Mesendoderm (in vitro differentiated cells): ENCODE results near the gene CDH23.

Experiments used
- DNase-seq: peaks from one replicate; pipeline ENCODE4 v3.0.0; 2013
- H2AK5ac ChIP-seq: 2 replicates; pipeline ENCODE4 v1.6.1; 2013; ENCODE audit warnings: low read length, inconsistent platforms
- H2BK120ac ChIP-seq: 2 replicates; pipeline ENCODE4 v1.6.1; 2013; ENCODE audit warnings: low read depth, mild to moderate bottlenecking, low read length, moderate library complexity, mixed read lengths
- H2BK15ac ChIP-seq: replicated peaks from 2 replicates; pipeline ENCODE4 v1.6.1; 2013; ENCODE audit warnings: low read depth, mild to moderate bottlenecking, moderate library complexity
- H2BK5ac ChIP-seq: 2 replicates; pipeline ENCODE4 v1.6.1; 2013; ENCODE audit warnings: low read length, inconsistent platforms
- H3K18ac ChIP-seq: 2 replicates; pipeline ENCODE4 v1.6.1; 2013; ENCODE audit warnings: mild to moderate bottlenecking, low read length, mixed read lengths
- H3K23ac ChIP-seq: one replicate; pipeline ENCODE4 v1.6.1; 2013; ENCODE audit warnings: low read length
- H3K27ac ChIP-seq: 2 replicates; pipeline ENCODE4 v1.5.1; 2013; ENCODE audit warnings: low read depth, mild to moderate bottlenecking, inconsistent platforms, low read length, moderate library complexity
- H3K27me3 ChIP-seq: 2 replicates; pipeline ENCODE4 v1.6.1; 2013; ENCODE audit warnings: low read length, control low read depth, mild to moderate bottlenecking, inconsistent platforms; ENCODE audit not compliant: insufficient read depth, poor library complexity
- H3K36me3 ChIP-seq: 2 replicates; pipeline ENCODE4 v1.6.1; 2013; ENCODE audit warnings: low read length, inconsistent platforms; ENCODE audit not compliant: control insufficient read depth, insufficient read depth
- H3K4ac ChIP-seq: one replicate; pipeline ENCODE4 v1.6.1; 2013; ENCODE audit warnings: low read depth, mild to moderate bottlenecking, low read length, moderate library complexity
- H3K4me1 ChIP-seq: 2 replicates; pipeline ENCODE4 v1.6.1; 2013; ENCODE audit warnings: low read depth, low read length, inconsistent platforms; ENCODE audit not compliant: control insufficient read depth
- H3K4me2 ChIP-seq: 2 replicates; pipeline ENCODE4 v1.6.1; 2013; ENCODE audit warnings: low read length
- H3K4me3 ChIP-seq: 2 replicates; pipeline ENCODE4 v1.5.1; 2013; ENCODE audit warnings: mild to moderate bottlenecking, low read length
- H3K56ac ChIP-seq: one replicate; pipeline ENCODE4 v1.6.1; 2013; ENCODE audit warnings: low read length
- H3K79me1 ChIP-seq: 2 replicates; pipeline ENCODE4 v1.6.1; 2013; ENCODE audit warnings: low read length, inconsistent platforms
- H3K79me2 ChIP-seq: 2 replicates; pipeline ENCODE4 v1.6.1; 2013; ENCODE audit warnings: mild to moderate bottlenecking, low read length; ENCODE audit not compliant: control insufficient read depth, insufficient read depth
- H3K9ac ChIP-seq: 2 replicates; pipeline ENCODE4 v1.6.1; 2013; ENCODE audit warnings: low read length, inconsistent platforms
- H4K5ac ChIP-seq: one replicate; pipeline ENCODE4 v1.6.1; 2013; ENCODE audit warnings: low read length
- H4K8ac ChIP-seq: one replicate; pipeline ENCODE4 v1.6.1; 2013; ENCODE audit warnings: low read depth, mild to moderate bottlenecking, control low read depth, low read length, moderate library complexity
- WGBS: extraction: QIAGEN DNeasy Blood & Tissue Kit; methylation state at CpG from one replicate; pipeline ENCODE4 v1.1.7; 2013; ENCODE audit warnings: low lambda C conversion rate, missing lambda C conversion rate; ENCODE audit not compliant: insufficient coverage; ENCODE audit errors: extremely low coverage; 5-methylcytosine and 5-hydroxymethylcytosine counted together

Gene CDH23

GRCh38 chr10:71831646-71832552 lies 435.2 kb downstream of the CDH23 start:
- H3K18ac ChIP-seq: no peak overlapping the region
- H3K4me2 ChIP-seq: no peak overlapping the region
- no peak overlapping the region for H4K5ac ChIP-seq
- H3K4me3 ChIP-seq: no peak overlapping the region
- H3K36me3 ChIP-seq: peaks cover 14% of the 10 kb centered on the region
- no peak overlapping the region for H4K8ac ChIP-seq
- H2BK120ac ChIP-seq: no peak overlapping the region
- no peak overlapping the region for H3K23ac ChIP-seq
- H3K27me3 ChIP-seq: no peaks in the 10 kb centered on the region
- H3K4me1 ChIP-seq: no peaks in the 10 kb centered on the region
- no peak overlapping the region for H3K27ac ChIP-seq
- no peak overlapping the region for H3K9ac ChIP-seq
- H3K79me2 ChIP-seq: peaks cover 35% of the 10 kb centered on the region
- WGBS: no CpG with 5 or more reads among the region's 19 CpGs
- no peak for DNase-seq
- no peak overlapping the region for H3K4ac ChIP-seq
- no peak overlapping the region for H2BK5ac ChIP-seq
- H2BK15ac ChIP-seq: no peak overlapping the region
- H3K79me1 ChIP-seq: peaks cover 32% of the 10 kb centered on the region
- no peak overlapping the region for H3K56ac ChIP-seq
- H2AK5ac ChIP-seq: no peak overlapping the region

- Histone ChIP-seq H3K9ac (no peak overlapping the region), H2BK5ac (no peak overlapping the region), H3K4me1 (no peaks in the 10 kb centered on the region), H3K27me3 (no peaks in the 10 kb centered on the region), H2BK15ac (no peak overlapping the region), H3K79me2 (peaks cover 46% of the 10 kb centered on the region), H3K27ac (no peak overlapping the region), H3K4ac (no peak overlapping the region), H2AK5ac (no peak overlapping the region), H3K36me3 (peaks cover 12% of the 10 kb centered on the region), H4K5ac (no peak overlapping the region), H3K23ac (no peak overlapping the region), H3K79me1 (peaks cover 36% of the 10 kb centered on the region), H2BK120ac (no peak overlapping the region), H4K8ac (no peak overlapping the region), H3K56ac (no peak overlapping the region), H3K4me3 (no peak overlapping the region), H3K4me2 (no peak overlapping the region), H3K18ac (no peak overlapping the region)
- no CpG with 5 or more reads among the region's 5 CpGs for WGBS
- DNase-seq: no peak
Observed at GRCh38 chr10:71832967-71833366, 436.2 kb downstream of the CDH23 start.

- H3K56ac ChIP-seq: no peak overlapping the region
- H4K8ac ChIP-seq: no peak overlapping the region
- no CpG with 5 or more reads among the region's 8 CpGs for WGBS
- no peak overlapping the region for H4K5ac ChIP-seq
- H3K4me1 ChIP-seq: no peaks in the 10 kb centered on the region
- H3K4me2 ChIP-seq: no peak overlapping the region
- no peak overlapping the region for H2BK15ac ChIP-seq
- no peak overlapping the region for H3K18ac ChIP-seq
- peaks cover 10% of the 10 kb centered on the region for H3K36me3 ChIP-seq
- H3K9ac ChIP-seq: no peak overlapping the region
- H3K23ac ChIP-seq: no peak overlapping the region
- H3K4ac ChIP-seq: no peak overlapping the region
- H3K79me1 ChIP-seq: peaks cover 41% of the 10 kb centered on the region
- no peak overlapping the region for H3K27ac ChIP-seq
- H3K4me3 ChIP-seq: no peak overlapping the region
- no peaks in the 10 kb centered on the region for H3K27me3 ChIP-seq
- no peak overlapping the region for H2BK120ac ChIP-seq
- H3K79me2 ChIP-seq: peaks cover 53% of the 10 kb centered on the region
- no peak for DNase-seq
- H2AK5ac ChIP-seq: no peak overlapping the region
- H2BK5ac ChIP-seq: no peak overlapping the region
Observed at GRCh38 chr10:71833451-71834342, 437.0 kb downstream of the CDH23 start.

- no peak overlapping the region for H3K9ac ChIP-seq
- no peak overlapping the region for H3K18ac ChIP-seq
- H2BK5ac ChIP-seq: no peak overlapping the region
- no peak overlapping the region for H3K4me2 ChIP-seq
- peaks cover 7% of the 10 kb centered on the region for H3K36me3 ChIP-seq
- no peaks in the 10 kb centered on the region for H3K4me1 ChIP-seq
- H3K27ac ChIP-seq: no peak overlapping the region
- no peak overlapping the region for H2BK120ac ChIP-seq
- no peak overlapping the region for H3K23ac ChIP-seq
- H4K8ac ChIP-seq: no peak overlapping the region
- no peaks in the 10 kb centered on the region for H3K27me3 ChIP-seq
- no peak for DNase-seq
- H3K4ac ChIP-seq: no peak overlapping the region
- H3K79me1 ChIP-seq: peaks cover 41% of the 10 kb centered on the region
- no peak overlapping the region for H4K5ac ChIP-seq
- H2AK5ac ChIP-seq: no peak overlapping the region
- no peak overlapping the region for H3K56ac ChIP-seq
- H3K4me3 ChIP-seq: no peak overlapping the region
- peaks cover 57% of the 10 kb centered on the region for H3K79me2 ChIP-seq
- no CpG with 5 or more reads among the region's 14 CpGs for WGBS
- no peak overlapping the region for H2BK15ac ChIP-seq
Observed at GRCh38 chr10:71834343-71834674, 437.6 kb downstream of the CDH23 start.

GRCh38 chr10:71835671-71836595 lies 439.2 kb downstream of the CDH23 start:
- peaks cover 47% of the 10 kb centered on the region for H3K79me1 ChIP-seq
- H3K27ac ChIP-seq: no peak overlapping the region
- peaks cover 71% of the 10 kb centered on the region for H3K79me2 ChIP-seq
- H3K4ac ChIP-seq: no peak overlapping the region
- no peak overlapping the region for H2AK5ac ChIP-seq
- no peak overlapping the region for H3K4me3 ChIP-seq
- H3K4me1 ChIP-seq: no peaks in the 10 kb centered on the region
- H4K5ac ChIP-seq: no peak overlapping the region
- peak overlapping the region; percentile 51 for H3K56ac ChIP-seq
- no peak overlapping the region for H2BK15ac ChIP-seq
- H3K23ac ChIP-seq: no peak overlapping the region
- no peak overlapping the region for H2BK5ac ChIP-seq
- H4K8ac ChIP-seq: no peak overlapping the region
- no peak overlapping the region for H3K9ac ChIP-seq
- H3K27me3 ChIP-seq: no peaks in the 10 kb centered on the region
- no peak for DNase-seq
- no CpG with 5 or more reads among the region's 11 CpGs for WGBS
- H3K36me3 ChIP-seq: peaks cover 2% of the 10 kb centered on the region
- H2BK120ac ChIP-seq: no peak overlapping the region
- H3K4me2 ChIP-seq: no peak overlapping the region
- H3K18ac ChIP-seq: no peak overlapping the region
